Hepatocyte (in vitro differentiated cells): Measurements from ENCODE around the gene OSBPL10. TPM values are rescaled to one million over a fixed set of nuclear protein-coding genes. Genes with fewer than 3 reads are reported as not detected.

Source experiments
- DNase-seq: peaks from one replicate; pipeline ENCODE4 v3.0.0-alpha.2; 2016; ENCODE audit warnings: low spot score
- H2AFZ ChIP-seq: fragments of 200-600 bp; sonication (generic); 2 replicates; pipeline ENCODE4 v1.6.0; 2016; ENCODE audit warnings: antibody characterized with exemption, mild to moderate bottlenecking
- H3K27ac ChIP-seq: fragments of 200-600 bp; sonication (generic); 2 replicates; pipeline ENCODE4 v1.5.1; 2016; ENCODE audit warnings: mild to moderate bottlenecking
- H3K27me3 ChIP-seq: fragments of 200-600 bp; sonication (generic); 2 replicates; pipeline ENCODE4 v1.6.1; 2016
- H3K36me3 ChIP-seq: fragments of 200-600 bp; sonication (generic); replicated peaks from 2 replicates; pipeline ENCODE4 v1.5.1; 2016; ENCODE audit warnings: low read depth; ENCODE audit not compliant: insufficient read depth
- H3K4me1 ChIP-seq: fragments of 200-600 bp; sonication (generic); 2 replicates; pipeline ENCODE4 v1.5.1; 2016; ENCODE audit warnings: mild to moderate bottlenecking, moderate library complexity; ENCODE audit not compliant: insufficient read depth
- H3K4me2 ChIP-seq: fragments of 200-600 bp; sonication (generic); 2 replicates; pipeline ENCODE4 v1.6.0; 2016
- H3K4me3 ChIP-seq: fragments of 200-600 bp; sonication (generic); 2 replicates; pipeline ENCODE4 v1.5.1; 2016; ENCODE audit warnings: mild to moderate bottlenecking
- H3K79me2 ChIP-seq: fragments of 200-600 bp; sonication (generic); 2 replicates; pipeline ENCODE4 v1.6.0; 2017; ENCODE audit warnings: mild to moderate bottlenecking
- H3K9me2 ChIP-seq: fragments of 200-600 bp; sonication (generic); replicated peaks from 2 replicates; pipeline ENCODE4 v1.6.0; 2017; ENCODE audit warnings: mild to moderate bottlenecking; ENCODE audit not compliant: insufficient read depth
- H3K9me3 ChIP-seq: fragments of 200-600 bp; sonication (generic); 2 replicates; pipeline ENCODE4 v1.5.1; 2016; ENCODE audit warnings: low read depth, mild to moderate bottlenecking
- H4K20me1 ChIP-seq: fragments of 200-600 bp; sonication (generic); 2 replicates; pipeline ENCODE4 v1.6.0; 2016; ENCODE audit warnings: mild to moderate bottlenecking; ENCODE audit not compliant: insufficient read depth, poor library complexity, severe bottlenecking
- EZH2 ChIP-seq: fragments of 200-600 bp; sonication (generic); IDR thresholded peaks from 2 replicates; pipeline ENCODE4 v1.6.1; 2016; ENCODE audit warnings: antibody characterized with exemption, mild to moderate bottlenecking, borderline replicate concordance
- EZH2phosphoT487 ChIP-seq: fragments of 200-600 bp; sonication (generic); IDR thresholded peaks from one replicate; pipeline ENCODE4 v1.6.1; 2018; ENCODE audit warnings: antibody characterized with exemption, mild to moderate bottlenecking, low read depth, moderate library complexity; ENCODE audit not compliant: unreplicated experiment, severe bottlenecking
- WGBS: methylation state at CpG from one replicate; pipeline ENCODE4 v1.1.6; 2016; ENCODE audit warnings: low lambda C conversion rate; ENCODE audit errors: missing lambda C conversion rate; 5-methylcytosine and 5-hydroxymethylcytosine counted together
- polyA plus RNA-seq: library from polyadenylated mRNA; unstranded; fragments of >200 nt; fragmentation: Nextera tagmentation; extraction: Ambion mirVana; gene quantifications from 2 replicates; pipeline ENCODE4 v1.2.1, GENCODE V29; 2016
- total RNA-seq: library from RNA; depleted of rRNA; stranded (reverse); fragments of >200 nt; gene quantifications from 2 replicates; pipeline ENCODE4 v1.2.3, GENCODE V29; 2014
- TF ChIP-seq, protein P1 (sequence below): fragments of 200-600 bp; sonication (generic); IDR thresholded peaks from 2 replicates; pipeline ENCODE4 v1.5.1; 2016; ENCODE audit warnings: antibody characterized with exemption, mild to moderate bottlenecking; ENCODE audit not compliant: poor library complexity

The OSBPL10 gene
- total and polyA plus RNA-seq, 2 experiments from 2014 or later, result 18.2 to 32.8 TPM

DNA sequence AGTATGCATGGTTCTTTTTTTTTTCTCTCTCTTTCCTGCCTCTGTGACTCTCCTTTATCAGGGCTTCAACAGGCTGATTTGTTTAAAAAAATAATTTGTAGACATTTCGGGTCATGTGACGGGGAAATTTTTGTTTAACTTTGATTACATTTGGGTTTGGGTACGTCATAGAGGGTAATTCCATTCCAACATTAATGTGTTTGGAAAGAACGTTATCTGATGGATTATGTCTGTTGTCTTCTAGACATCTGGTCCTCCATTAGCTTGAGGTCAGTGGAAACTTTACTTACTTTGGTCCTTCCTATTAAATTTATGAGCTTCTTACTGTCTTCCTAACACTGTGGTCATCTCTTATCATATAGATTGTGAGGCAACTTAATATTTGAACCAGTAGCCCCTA, 367.4 kb downstream of the OSBPL10 start:
- no peak for DNase-seq
- Histone ChIP-seq H3K79me2 (peaks cover 51% of the 10 kb centered on the region), H3K36me3 (no peaks in the 10 kb centered on the region), H3K4me1 (peaks cover 17% of the 10 kb centered on the region), H3K9me2 (peaks cover 3% of the 10 kb centered on the region), H3K27me3 (no peaks in the 10 kb centered on the region), H2AFZ (no peak overlapping the region), H3K27ac (peak overlapping the region; percentile 73), H3K4me3 (no peak overlapping the region), H3K4me2 (no peak overlapping the region), H3K9me3 (no peaks in the 10 kb centered on the region), H4K20me1 (no peaks in the 10 kb centered on the region)
- TF ChIP-seq EZH2, result no peak
- TF ChIP-seq EZH2phosphoT487, result no peak
- TF ChIP-seq, protein P1, sequence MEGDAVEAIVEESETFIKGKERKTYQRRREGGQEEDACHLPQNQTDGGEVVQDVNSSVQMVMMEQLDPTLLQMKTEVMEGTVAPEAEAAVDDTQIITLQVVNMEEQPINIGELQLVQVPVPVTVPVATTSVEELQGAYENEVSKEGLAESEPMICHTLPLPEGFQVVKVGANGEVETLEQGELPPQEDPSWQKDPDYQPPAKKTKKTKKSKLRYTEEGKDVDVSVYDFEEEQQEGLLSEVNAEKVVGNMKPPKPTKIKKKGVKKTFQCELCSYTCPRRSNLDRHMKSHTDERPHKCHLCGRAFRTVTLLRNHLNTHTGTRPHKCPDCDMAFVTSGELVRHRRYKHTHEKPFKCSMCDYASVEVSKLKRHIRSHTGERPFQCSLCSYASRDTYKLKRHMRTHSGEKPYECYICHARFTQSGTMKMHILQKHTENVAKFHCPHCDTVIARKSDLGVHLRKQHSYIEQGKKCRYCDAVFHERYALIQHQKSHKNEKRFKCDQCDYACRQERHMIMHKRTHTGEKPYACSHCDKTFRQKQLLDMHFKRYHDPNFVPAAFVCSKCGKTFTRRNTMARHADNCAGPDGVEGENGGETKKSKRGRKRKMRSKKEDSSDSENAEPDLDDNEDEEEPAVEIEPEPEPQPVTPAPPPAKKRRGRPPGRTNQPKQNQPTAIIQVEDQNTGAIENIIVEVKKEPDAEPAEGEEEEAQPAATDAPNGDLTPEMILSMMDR, result no peak
- WGBS, result 49% methylated on average over 4 of the region's 4 CpGs

DNA sequence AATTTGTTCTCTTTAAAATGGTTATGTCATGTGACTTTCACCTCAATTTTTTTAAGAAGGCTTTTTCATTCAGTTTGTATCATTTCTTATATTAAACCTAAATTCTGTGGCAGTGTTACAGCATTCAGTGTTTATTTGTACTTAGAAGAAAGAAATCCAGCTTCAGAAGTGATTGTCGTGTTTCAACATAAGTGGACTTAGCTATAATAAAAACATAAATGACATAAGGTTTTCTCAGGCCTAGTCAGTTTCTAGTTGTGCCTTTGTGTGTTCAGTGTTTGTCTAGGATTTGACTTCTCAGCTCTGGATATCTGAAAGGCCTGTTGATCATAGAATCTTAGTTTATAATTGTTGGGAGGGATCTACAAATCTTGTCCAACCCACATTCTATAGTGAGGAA, 367.9 kb downstream of the OSBPL10 start:
- 70% methylated on average over 1 of the region's 1 CpG for WGBS
- TF ChIP-seq EZH2 (no peak), EZH2phosphoT487 (no peak)
- TF ChIP-seq, protein P1, result no peak
- H3K4me1 ChIP-seq, result peaks cover 17% of the 10 kb centered on the region
- H3K27me3 ChIP-seq, result no peaks in the 10 kb centered on the region
- H3K79me2 ChIP-seq, result peaks cover 54% of the 10 kb centered on the region
- H3K4me3 ChIP-seq, result no peak overlapping the region
- no peak overlapping the region for H2AFZ ChIP-seq
- H3K4me2 ChIP-seq, result no peak overlapping the region
- peaks cover 3% of the 10 kb centered on the region for H3K9me2 ChIP-seq
- H3K27ac ChIP-seq, result peak overlapping the region; percentile 73
- no peaks in the 10 kb centered on the region for H3K9me3 ChIP-seq
- H3K36me3 ChIP-seq, result no peaks in the 10 kb centered on the region
- peak; percentile 13 for DNase-seq
- no peaks in the 10 kb centered on the region for H4K20me1 ChIP-seq

Other genes with a start within 250 kb of the OSBPL10 start
- gene ZNF860, start 488 bp upstream of the OSBPL10 start, total RNA-seq, result 0.80 and 2.2 TPM in 2 replicates
- gene ZNF860, start 488 bp upstream of the OSBPL10 start, polyA plus RNA-seq, result 0.32 and 1.3 TPM in 2 replicates
- gene GPD1L, start 125.4 kb upstream of the OSBPL10 start, total RNA-seq, result 15.2 and 21.9 TPM in 2 replicates
- gene GPD1L, start 125.4 kb upstream of the OSBPL10 start, polyA plus RNA-seq, result 6.8 and 7.5 TPM in 2 replicates